IMR-90 (cell line): ENCODE measurements around the gene TERB1. TPM values are rescaled to one million over a fixed set of nuclear protein-coding genes. Genes with fewer than 3 reads are reported as not detected.

Experiments used
- ATAC-seq: fragments of 200-7000 bp; cut with Tn5 transposase; 2 replicates; pipeline ENCODE4 v1.9.1; 2020; ENCODE audit warnings: low read depth, mild to moderate bottlenecking, moderate library complexity
- BruUV-seq: library from RNA; stranded (reverse); fragments of 400-500 nt; replicated peaks from 2 replicates; lab custom pipeline; 2021; lab: Mats Ljungman, UMichigan
- CTCF ChIA-PET: fragments of 300-600 bp; formaldehyde crosslinking; extraction: SDS; loops from one replicate; lab custom pipeline; 2021; ENCODE audit warnings: antibody characterized with exemption; lab: Yijun Ruan, JAX
- POLR2A ChIA-PET: fragments of 300-600 bp; sonication (Branson Sonifier 250); formaldehyde crosslinking; loops from one replicate; lab custom pipeline; 2022; ENCODE audit warnings: antibody characterized with exemption; ENCODE audit not compliant: unreplicated experiment; lab: Charles Lee
- DNase-seq: peaks from one replicate; pipeline ENCODE4 v3.0.0; 2013
- H2AFZ ChIP-seq: replicated peaks from 2 replicates; pipeline ENCODE3; 2013; ENCODE audit warnings: low read length, mild to moderate bottlenecking; ENCODE audit not compliant: poor library complexity
- H2AK5ac ChIP-seq: 2 replicates; pipeline ENCODE4 v1.6.1; 2013; ENCODE audit warnings: low read depth, low read length, inconsistent platforms
- H2AK9ac ChIP-seq: replicated peaks from 2 replicates; pipeline ENCODE3; 2013; ENCODE audit warnings: mild to moderate bottlenecking, low read depth, low read length, moderate library complexity; ENCODE audit not compliant: poor library complexity
- H2BK120ac ChIP-seq: 2 replicates; pipeline ENCODE4 v1.6.1; 2013; ENCODE audit warnings: low read depth, low read length, inconsistent platforms
- H2BK15ac ChIP-seq: 3 replicates; pipeline ENCODE4 v1.6.1; 2013; ENCODE audit warnings: low read depth, low read length, inconsistent platforms
- H2BK20ac ChIP-seq: 2 replicates; pipeline ENCODE4 v1.6.1; 2013; ENCODE audit warnings: low read depth, mild to moderate bottlenecking, inconsistent platforms, low read length, moderate library complexity
- H2BK5ac ChIP-seq: 2 replicates; pipeline ENCODE4 v1.6.1; 2013; ENCODE audit warnings: mild to moderate bottlenecking, low read depth, low read length, inconsistent platforms; ENCODE audit not compliant: poor library complexity, severe bottlenecking
- H3K14ac ChIP-seq: replicated peaks from 2 replicates; pipeline ENCODE4 v1.6.1; 2013; ENCODE audit warnings: low read depth, low read length, inconsistent platforms
- H3K18ac ChIP-seq: 2 replicates; pipeline ENCODE4 v1.6.1; 2013; ENCODE audit warnings: low read depth, low read length, control low read depth
- H3K23ac ChIP-seq: 2 replicates; pipeline ENCODE4 v1.6.1; 2013; ENCODE audit warnings: low read depth, low read length, inconsistent platforms
- H3K27ac ChIP-seq: 2 replicates; pipeline ENCODE4 v1.5.1; 2013; ENCODE audit warnings: mild to moderate bottlenecking, control low read depth, low read length; ENCODE audit not compliant: insufficient read depth
- H3K27me3 ChIP-seq: 2 replicates; pipeline ENCODE4 v1.6.1; 2013; ENCODE audit warnings: low read length; ENCODE audit not compliant: control insufficient read depth, insufficient read depth
- H3K36me3 ChIP-seq: 2 replicates; pipeline ENCODE4 v1.6.1; 2013; ENCODE audit warnings: low read length, mixed read lengths; ENCODE audit not compliant: control insufficient read depth, insufficient read depth
- H3K4ac ChIP-seq: 2 replicates; pipeline ENCODE4 v1.6.1; 2013; ENCODE audit warnings: low read depth, low read length, inconsistent platforms
- H3K4me1 ChIP-seq: 2 replicates; pipeline ENCODE4 v1.6.1; 2013; ENCODE audit warnings: low read length, mixed read lengths; ENCODE audit not compliant: control insufficient read depth, insufficient read depth
- H3K4me2 ChIP-seq: 2 replicates; pipeline ENCODE4 v1.6.1; 2013; ENCODE audit warnings: low read depth, mild to moderate bottlenecking, control low read depth, low read length, moderate library complexity
- H3K4me3 ChIP-seq: 2 replicates; pipeline ENCODE4 v1.5.1; 2013; ENCODE audit warnings: low read depth, mild to moderate bottlenecking, control low read depth, low read length, moderate library complexity; ENCODE audit not compliant: insufficient read depth
- H3K56ac ChIP-seq: 2 replicates; pipeline ENCODE4 v1.6.1; 2013; ENCODE audit warnings: low read length, inconsistent platforms; ENCODE audit not compliant: insufficient read depth; ENCODE audit errors: extremely low read depth
- H3K79me1 ChIP-seq, 2 experiments: 2 replicates each; pipeline ENCODE4 v1.6.1; 2013; ENCODE audit warnings: low read length in 2 of 2, inconsistent platforms in 1 of 2, low read depth in 1 of 2
- H3K9ac ChIP-seq: 2 replicates; pipeline ENCODE4 v1.6.1; 2013; ENCODE audit warnings: low read depth, low read length, control low read depth
- H3K9me1 ChIP-seq: 2 replicates; pipeline ENCODE4 v1.6.1; 2013; ENCODE audit warnings: low read length, inconsistent platforms; ENCODE audit not compliant: insufficient read depth
- H3K9me3 ChIP-seq: 2 replicates; pipeline ENCODE4 v1.6.1; 2013; ENCODE audit warnings: low read length; ENCODE audit not compliant: control insufficient read depth, insufficient read depth
- H4K20me1 ChIP-seq: 2 replicates; pipeline ENCODE4 v1.6.1; 2013; ENCODE audit warnings: low read length, inconsistent platforms; ENCODE audit not compliant: insufficient read depth
- H4K5ac ChIP-seq: 2 replicates; pipeline ENCODE4 v1.6.1; 2013; ENCODE audit warnings: mild to moderate bottlenecking, low read depth, low read length, control low read depth
- H4K8ac ChIP-seq, 2 experiments: 2 replicates each; pipeline ENCODE4 v1.6.1; 2013; ENCODE audit warnings: low read depth in 2 of 2, low read length in 2 of 2, control low read depth in 1 of 2, inconsistent platforms in 1 of 2
- H4K91ac ChIP-seq: 2 replicates; pipeline ENCODE4 v1.6.1; 2013; ENCODE audit warnings: low read depth, low read length, inconsistent platforms; ENCODE audit not compliant: insufficient read depth
- BHLHE40 ChIP-seq: fragments of 150-350 bp; IDR thresholded peaks from 2 replicates; pipeline ENCODE4 v1.6.1; 2016; ENCODE audit warnings: mild to moderate bottlenecking, low read depth, low read length
- CEBPB ChIP-seq: IDR thresholded peaks from 2 replicates; pipeline ENCODE4 v1.6.1; 2012; ENCODE audit warnings: low read depth, low read length, improper control_type of control experiment
- CTCF ChIP-seq: conservative IDR thresholded peaks from 2 replicates; pipeline ENCODE4 v1.5.1; 2012; ENCODE audit warnings: mild to moderate bottlenecking, low read depth, low read length, improper control_type of control experiment
- FOS ChIP-seq: fragments of 150-350 bp; IDR thresholded peaks from 2 replicates; pipeline ENCODE4 v1.6.1; 2016; ENCODE audit warnings: low read depth, low read length
- MAFK ChIP-seq: IDR thresholded peaks from 2 replicates; pipeline ENCODE4 v1.6.1; 2012; ENCODE audit warnings: low read depth, low read length, improper control_type of control experiment
- MXI1 ChIP-seq: IDR thresholded peaks from 2 replicates; pipeline ENCODE4 v1.6.1; 2012; ENCODE audit warnings: low read depth, mild to moderate bottlenecking, low read length, moderate library complexity, borderline replicate concordance
- NFE2L2 ChIP-seq: fragments of 150-350 bp; IDR thresholded peaks from 2 replicates; pipeline ENCODE4 v1.6.1; 2016; ENCODE audit warnings: low read depth, mild to moderate bottlenecking, low read length
- POLR2A ChIP-seq: IDR thresholded peaks from 2 replicates; pipeline ENCODE4 v1.6.1; 2012; ENCODE audit warnings: mild to moderate bottlenecking, low read depth, low read length
- RAD21 ChIP-seq: IDR thresholded peaks from 2 replicates; pipeline ENCODE4 v1.6.1; 2012; ENCODE audit warnings: low read length, improper control_type of control experiment
- RCOR1 ChIP-seq: IDR thresholded peaks from 2 replicates; pipeline ENCODE4 v1.6.1; 2012; ENCODE audit warnings: mild to moderate bottlenecking, low read length, improper control_type of control experiment; ENCODE audit not compliant: insufficient replicate concordance
- SMC3 ChIP-seq: fragments of 150-350 bp; IDR thresholded peaks from 2 replicates; pipeline ENCODE4 v1.6.1; 2016; ENCODE audit warnings: low read depth, mild to moderate bottlenecking, antibody characterized with exemption, low read length, moderate library complexity
- WGBS, 2 experiments: methylation state at CpG; one replicate each; pipeline versions ENCODE4 v1.1.5 to v1.1.7; 2013; ENCODE audit warnings: missing lambda C conversion rate in 2 of 2; ENCODE audit not compliant: insufficient read length in 1 of 2; ENCODE audit errors: extremely low coverage in 2 of 2; 5-methylcytosine and 5-hydroxymethylcytosine counted together
- dilution Hi-C: fragments of 300-500 bp; cut with HindIII; formaldehyde crosslinking; loops from one replicate; pipeline ENCODE4 v1.14.3; 2018; ENCODE audit warnings: low sequenced_read_pairs; ENCODE audit not compliant: unreplicated experiment
- in situ Hi-C: fragments of 300-500 bp; cut with MboI; formaldehyde crosslinking; loops from 3 replicates; pipeline ENCODE4 v1.14.3; 2019; ENCODE audit warnings: low sequenced_read_pairs, inconsistent platforms, mixed read lengths
- intact Hi-C: fragments of 100-400 bp; cut with micrococcal nuclease; formaldehyde crosslinking; loops from 2 replicates; pipeline ENCODE4 v1.10.0; 2022
- polyA plus RNA-seq, 3 experiments: library from polyadenylated mRNA; depleted of rRNA; stranded (reverse); fragments of >200 nt; gene quantifications; 2 replicates each; pipeline ENCODE4 v1.2.3, GENCODE V29; 2012; ENCODE audit warnings: low replicate concordance in 1 of 3
- total RNA-seq: library from RNA; depleted of rRNA; stranded (reverse); fragments of >200 nt; gene quantifications from 2 replicates; pipeline ENCODE4 v1.2.3, GENCODE V29; 2012
- TF ChIP-seq, protein P1 (sequence below): fragments of 150-350 bp; IDR thresholded peaks from 2 replicates; pipeline ENCODE4 v1.6.1; 2017; ENCODE audit warnings: mild to moderate bottlenecking, antibody characterized with exemption, low read length, low read depth

The TERB1 gene
- total and polyA plus RNA-seq, 2 of the 4 experiments (the other 2 are of a cell fraction), result not detected

GRCh38 chr16:66750279-66751052 is 50.9 kb downstream of the TERB1 start:
- ChIA-PET POLR2A (interaction anchor here (0.6 kb wide), 2 partner anchors 30 to 176 kb away, joined by 3 read pairs; no protein-coding TSS in a partner anchor), CTCF (interaction anchor here (2.2 kb wide), 1 partner anchor 80 kb away, joined by 7 read pairs; the partner anchor contains the start of gene NAE1)
- intact Hi-C loops, result loop anchor here (5.0 kb wide), 1 partner anchor 117 kb away; no protein-coding TSS in a partner anchor
- Histone ChIP-seq H3K27me3 (peaks cover 2% of the 10 kb centered on the region), H4K5ac (peak overlapping the region; percentile 6; the same call in 1 of the 2 replicates), H3K79me1 (peaks cover 20 to 44% of the 10 kb centered on the region in 2 experiments), H4K8ac (peak overlapping the region; percentile 75 to 89; a peak in 2 of 4 replicates), H2BK15ac (no peak overlapping the region), H2BK20ac (no peak overlapping the region), H2AK5ac (peak overlapping the region; percentile 90), H4K91ac (peak overlapping the region; percentile 73; the same call in 1 of the 2 replicates), H3K14ac (peak overlapping the region; percentile 87), H3K9me1 (peaks cover 2% of the 10 kb centered on the region; the same call in 1 of the 2 replicates), H3K23ac (peak overlapping the region; percentile 80), H3K4me3 (peak overlapping the region; percentile 90), H3K9me3 (no peaks in the 10 kb centered on the region), H3K27ac (peak overlapping the region; percentile 99), H3K4ac (peak overlapping the region; percentile 91), H2BK5ac (no peak overlapping the region), H3K4me1 (peaks cover 4% of the 10 kb centered on the region), H2BK120ac (no peak overlapping the region), H3K56ac (0 out of 2 replicates have a peak overlapping the region, but pooled peaks have one; percentile 37), H3K36me3 (peaks cover 25% of the 10 kb centered on the region), H2AFZ (peak overlapping the region; percentile 97), H3K4me2 (peak overlapping the region; percentile 97), H3K9ac (peak overlapping the region; percentile 94), H4K20me1 (peaks cover 50% of the 10 kb centered on the region), H3K18ac (no peak overlapping the region), H2AK9ac (peak overlapping the region; percentile 96)
- dilution Hi-C loops, result no loop called here
- WGBS, 2 experiments, result 0% methylated on average over 6 of the region's 12 CpGs; no CpG with 5 or more reads in 1 of the 2 experiments
- TF ChIP-seq SMC3, result no peak
- no peak for TF ChIP-seq CTCF
- TF ChIP-seq, protein P1, sequence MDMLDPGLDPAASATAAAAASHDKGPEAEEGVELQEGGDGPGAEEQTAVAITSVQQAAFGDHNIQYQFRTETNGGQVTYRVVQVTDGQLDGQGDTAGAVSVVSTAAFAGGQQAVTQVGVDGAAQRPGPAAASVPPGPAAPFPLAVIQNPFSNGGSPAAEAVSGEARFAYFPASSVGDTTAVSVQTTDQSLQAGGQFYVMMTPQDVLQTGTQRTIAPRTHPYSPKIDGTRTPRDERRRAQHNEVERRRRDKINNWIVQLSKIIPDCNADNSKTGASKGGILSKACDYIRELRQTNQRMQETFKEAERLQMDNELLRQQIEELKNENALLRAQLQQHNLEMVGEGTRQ, result no peak
- TF ChIP-seq RCOR1, result no peak
- no peak for TF ChIP-seq BHLHE40
- TF ChIP-seq CEBPB, result 0 out of 2 replicates have a peak, but pooled peaks have one; percentile 5
- TF ChIP-seq FOS, result no peak
- no peak for TF ChIP-seq RAD21
- TF ChIP-seq MXI1, result no peak
- 0 out of 2 replicates have a peak, but pooled peaks have one; percentile 10 for TF ChIP-seq POLR2A
- TF ChIP-seq MAFK, result no peak
- TF ChIP-seq NFE2L2, result no peak
- ATAC-seq, result no peak
- in situ Hi-C loops, result no loop called here
- DNase-seq, result no peak
- BruUV-seq, result no TSS peak
